GM10266 (cell line): ENCODE results near the gene B3GNT2.

Source experiments
- DNase-seq: peaks from one replicate; pipeline ENCODE4 v3.0.0; 2012; ENCODE audit errors: extremely low spot score
- TF ChIP-seq, protein P1 (sequence below): IDR thresholded peaks from 2 replicates; pipeline ENCODE4 v1.5.1; 2012; ENCODE audit warnings: mild to moderate bottlenecking, low read depth; ENCODE audit not compliant: control insufficient read depth, insufficient read depth; ENCODE audit errors: missing control alignments

Gene B3GNT2

DNA sequence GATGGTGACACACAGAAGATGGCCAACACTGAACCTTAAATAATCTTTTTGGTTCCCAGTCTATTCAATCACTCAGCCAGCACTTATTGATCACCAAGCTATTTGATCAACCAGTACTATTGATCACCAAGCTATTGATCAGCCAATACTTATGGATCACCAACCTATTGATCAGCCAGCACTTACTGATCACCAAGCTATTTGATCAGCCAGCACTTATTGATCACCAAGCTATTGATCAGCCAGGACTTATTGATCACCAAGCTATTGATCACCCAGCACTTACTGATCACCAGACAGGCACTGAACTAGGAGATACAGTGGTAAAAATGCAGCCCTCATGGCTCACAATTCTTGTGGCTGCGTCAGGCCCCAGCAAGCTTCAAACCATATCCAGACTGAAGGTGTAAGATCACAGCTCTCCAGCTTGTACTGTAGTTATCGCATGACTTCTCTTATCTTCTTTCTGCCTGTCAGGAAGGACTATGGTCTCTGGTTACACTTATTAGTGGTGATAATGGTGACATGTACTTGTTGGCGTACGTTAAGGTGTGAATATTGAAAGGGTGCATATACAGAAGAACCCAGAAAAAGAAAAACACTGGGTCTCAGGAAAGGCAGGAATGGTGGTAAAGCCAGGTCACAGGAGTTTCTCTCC is 18.4 kb upstream of the B3GNT2 start:
- TF ChIP-seq, protein P1, sequence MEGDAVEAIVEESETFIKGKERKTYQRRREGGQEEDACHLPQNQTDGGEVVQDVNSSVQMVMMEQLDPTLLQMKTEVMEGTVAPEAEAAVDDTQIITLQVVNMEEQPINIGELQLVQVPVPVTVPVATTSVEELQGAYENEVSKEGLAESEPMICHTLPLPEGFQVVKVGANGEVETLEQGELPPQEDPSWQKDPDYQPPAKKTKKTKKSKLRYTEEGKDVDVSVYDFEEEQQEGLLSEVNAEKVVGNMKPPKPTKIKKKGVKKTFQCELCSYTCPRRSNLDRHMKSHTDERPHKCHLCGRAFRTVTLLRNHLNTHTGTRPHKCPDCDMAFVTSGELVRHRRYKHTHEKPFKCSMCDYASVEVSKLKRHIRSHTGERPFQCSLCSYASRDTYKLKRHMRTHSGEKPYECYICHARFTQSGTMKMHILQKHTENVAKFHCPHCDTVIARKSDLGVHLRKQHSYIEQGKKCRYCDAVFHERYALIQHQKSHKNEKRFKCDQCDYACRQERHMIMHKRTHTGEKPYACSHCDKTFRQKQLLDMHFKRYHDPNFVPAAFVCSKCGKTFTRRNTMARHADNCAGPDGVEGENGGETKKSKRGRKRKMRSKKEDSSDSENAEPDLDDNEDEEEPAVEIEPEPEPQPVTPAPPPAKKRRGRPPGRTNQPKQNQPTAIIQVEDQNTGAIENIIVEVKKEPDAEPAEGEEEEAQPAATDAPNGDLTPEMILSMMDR: no peak
- DNase-seq: no peak

DNA sequence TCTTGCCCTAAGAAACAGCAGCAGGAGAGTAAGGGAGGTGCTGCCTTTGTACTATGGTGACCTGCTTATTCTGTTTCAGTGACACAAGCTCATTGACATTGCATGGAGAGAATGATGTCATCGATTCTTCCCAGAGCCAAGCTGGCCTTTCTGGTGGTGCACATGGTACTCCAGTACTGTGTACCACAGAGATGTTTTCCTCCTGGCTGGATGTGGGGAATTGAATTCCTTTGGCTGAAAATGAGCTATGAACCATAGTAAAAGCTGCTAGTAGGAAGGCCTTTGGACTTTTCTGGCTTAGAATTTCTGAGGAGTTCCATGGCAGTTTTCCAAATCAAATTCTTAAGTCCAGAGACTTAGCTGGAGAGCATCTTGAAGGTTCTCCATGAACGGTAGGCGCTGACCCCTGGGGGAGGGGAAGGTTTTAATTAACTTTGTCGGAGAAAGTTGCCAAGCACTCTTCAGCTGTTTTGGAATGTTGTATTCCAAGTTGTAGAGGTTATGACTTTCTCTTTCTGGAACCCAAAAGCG is 17.1 kb upstream of the B3GNT2 start:
- TF ChIP-seq, protein P1: no peak
- DNase-seq: no peak

DNA sequence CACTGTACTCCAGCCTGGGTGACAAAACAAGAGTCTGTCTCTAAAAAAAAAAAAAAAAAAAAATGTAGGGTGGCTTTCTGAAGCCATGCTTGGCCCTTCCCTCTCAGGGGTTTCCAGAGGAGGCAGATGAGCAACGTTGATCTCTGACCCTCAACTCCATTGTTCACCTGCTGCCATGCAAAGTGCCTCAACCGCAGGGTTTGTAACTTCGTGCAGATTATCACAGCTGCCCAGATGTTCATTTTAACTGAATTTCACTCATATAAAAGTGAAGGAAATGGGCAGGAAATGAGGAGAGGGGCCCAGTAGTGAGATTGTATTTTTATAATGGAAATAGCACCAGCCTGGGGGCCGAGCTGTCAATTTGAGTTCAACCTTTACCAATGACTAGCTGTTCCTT is 14.9 kb upstream of the B3GNT2 start:
- TF ChIP-seq, protein P1: no peak
- no peak for DNase-seq

DNA sequence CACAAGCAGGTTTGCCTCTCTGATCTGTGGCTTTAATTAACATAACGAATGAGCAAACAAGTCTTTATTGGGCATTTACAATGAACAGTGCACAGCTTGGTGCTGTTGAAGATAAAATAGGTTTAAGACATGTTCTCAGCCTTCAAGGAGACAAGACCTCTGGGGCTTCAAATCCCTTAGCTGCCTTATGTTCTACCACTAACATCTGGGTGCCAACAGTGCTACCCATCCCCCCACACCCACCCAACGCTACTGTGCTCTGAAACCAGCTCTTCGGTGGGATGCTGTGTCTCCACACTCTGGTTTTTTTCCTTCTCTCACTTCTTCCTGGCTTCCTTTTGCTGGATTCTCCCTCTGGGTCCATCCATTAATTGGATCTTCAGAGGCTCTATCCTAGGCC is 14.1 kb upstream of the B3GNT2 start:
- TF ChIP-seq, protein P1: no peak
- DNase-seq: no peak

DNA sequence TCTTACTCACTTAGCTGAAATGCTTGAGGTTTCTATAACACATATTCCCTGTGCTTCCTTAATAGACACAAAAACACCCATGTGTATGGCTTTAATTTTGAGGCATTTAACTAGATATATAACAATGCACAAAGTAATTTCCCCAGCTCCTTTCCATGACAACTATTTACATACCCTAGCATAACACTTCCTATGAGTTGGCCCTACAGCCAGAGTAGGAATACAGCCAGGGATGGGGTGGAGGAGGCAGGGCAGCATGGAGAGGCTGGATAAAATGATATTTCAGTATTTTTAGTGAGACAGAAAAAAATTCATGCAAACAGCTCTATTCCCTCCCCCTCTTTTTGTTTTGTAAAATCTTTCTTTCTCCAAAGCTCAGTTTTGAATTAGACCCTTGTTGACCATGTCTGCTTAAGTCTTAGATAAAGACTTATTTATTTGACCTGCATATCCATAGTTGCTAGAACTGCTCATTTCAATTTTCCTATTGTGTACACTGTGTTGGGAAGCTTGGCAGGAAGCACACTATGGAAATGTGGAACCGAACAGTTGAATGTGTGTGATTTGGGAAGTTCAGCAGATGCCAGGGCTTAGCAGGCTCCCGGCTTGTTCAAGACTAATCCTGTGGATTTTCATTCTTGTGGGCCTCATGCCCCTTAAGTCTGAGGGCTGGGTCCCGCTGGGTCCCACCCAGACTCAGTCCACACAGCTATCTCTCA is 11.2 kb upstream of the B3GNT2 start:
- no peak for DNase-seq

DNA sequence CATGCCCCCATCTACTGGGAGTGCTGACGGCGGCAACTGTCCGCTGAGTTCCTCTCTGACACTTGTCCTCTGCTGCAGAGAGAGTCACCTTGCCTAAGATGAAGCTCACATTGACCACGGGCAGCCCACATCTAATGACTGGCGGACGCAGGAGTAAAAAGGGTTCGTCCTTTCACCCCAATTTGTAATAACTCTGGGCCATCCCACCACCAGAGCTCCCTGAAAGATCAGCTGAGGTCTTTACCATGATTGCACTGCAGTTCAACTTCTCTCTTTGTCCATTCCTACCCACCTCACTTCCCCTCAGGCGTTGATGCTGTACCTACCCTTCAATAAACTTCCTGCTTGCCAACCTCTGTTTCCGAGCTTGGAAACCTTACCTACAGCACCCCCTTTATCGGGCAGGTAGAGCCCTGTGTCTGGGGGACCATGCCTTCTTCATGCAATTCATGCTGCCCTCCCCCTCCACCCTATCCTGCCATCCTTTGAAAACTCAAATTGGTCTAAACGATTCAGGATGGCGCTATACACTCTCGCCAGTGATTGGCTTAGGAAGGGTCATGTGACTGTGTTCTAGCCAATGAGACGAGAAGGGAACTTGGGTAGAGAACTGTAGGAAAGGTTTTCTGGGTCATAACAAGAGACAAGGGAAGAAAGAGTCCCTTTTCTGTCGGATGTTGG is 10.3 kb upstream of the B3GNT2 start:
- no peak for DNase-seq
- TF ChIP-seq, protein P1: no peak

More for the DNA sequence above, 11.2 kb upstream of the B3GNT2 start:
- TF ChIP-seq, protein P1: no peak
